Suprapubic skin (tissue), 4 donors: ENCODE results near the gene SLC6A1. TPM values are rescaled to one million over a fixed set of nuclear protein-coding genes. Genes with fewer than 3 reads are reported as not detected.

Experiments
- DNase-seq, 2 donors: peaks; one replicate each; pipeline ENCODE4 v3.0.0-alpha.2; 2019; ENCODE audit warnings: low spot score in 2 of 2
- H3K27ac ChIP-seq: fragments of 200-600 bp; sonication (generic); one replicate; pipeline ENCODE4 v1.5.1; 2019
- H3K27me3 ChIP-seq: fragments of 200-600 bp; sonication (generic); one replicate; pipeline ENCODE4 v1.5.1; 2019
- H3K36me3 ChIP-seq: fragments of 200-600 bp; sonication (generic); one replicate; pipeline ENCODE4 v1.5.1; 2019
- H3K4me1 ChIP-seq: fragments of 200-600 bp; sonication (generic); one replicate; pipeline ENCODE4 v1.5.1; 2019
- H3K4me3 ChIP-seq: fragments of 200-600 bp; sonication (generic); one replicate; pipeline ENCODE4 v1.5.1; 2019; ENCODE audit warnings: mild to moderate bottlenecking
- H3K9me3 ChIP-seq: fragments of 200-600 bp; sonication (generic); one replicate; pipeline ENCODE4 v1.5.1; 2019
- CTCF ChIP-seq, 2 donors: fragments of 200-600 bp in 1 of 2; fragments of 450-650 bp in 1 of 2; sonication (generic) in 1 of 2; IDR thresholded peaks; one replicate each; pipeline ENCODE4 v1.5.1; 2016 to 2019; ENCODE audit warnings: antibody characterized with exemption in 2 of 2, mild to moderate bottlenecking in 1 of 2, moderate library complexity in 1 of 2
- EP300 ChIP-seq: sonication (generic); formaldehyde crosslinking; IDR thresholded peaks from one replicate; pipeline ENCODE4 v1.6.1; 2017; ENCODE audit warnings: antibody characterized with exemption
- POLR2A ChIP-seq, 2 donors: fragments of 450-650 bp; IDR thresholded peaks; one replicate each; pipeline ENCODE4 v1.6.1; 2017; ENCODE audit warnings: antibody characterized with exemption in 2 of 2, mild to moderate bottlenecking in 2 of 2, moderate library complexity in 2 of 2
- POLR2AphosphoS5 ChIP-seq, 3 donors: sonication (generic); formaldehyde crosslinking; IDR thresholded peaks; one replicate each; pipeline ENCODE4 v1.6.1; 2017; ENCODE audit warnings: antibody characterized with exemption in 3 of 3
- WGBS: methylation state at CpG from one replicate; pipeline ENCODE4 v1.1.5; 2018; 5-methylcytosine and 5-hydroxymethylcytosine counted together
- total RNA-seq, 4 donors: library from RNA; depleted of rRNA; stranded (reverse); fragments of >200 nt; gene quantifications; one replicate each; pipeline ENCODE4 v1.1.0, GENCODE V29; 2016

The SLC6A1 gene
- total RNA-seq, 4 donors from 2014 or later: 0.96 to 13.0 (median 4.3) TPM

DNA sequence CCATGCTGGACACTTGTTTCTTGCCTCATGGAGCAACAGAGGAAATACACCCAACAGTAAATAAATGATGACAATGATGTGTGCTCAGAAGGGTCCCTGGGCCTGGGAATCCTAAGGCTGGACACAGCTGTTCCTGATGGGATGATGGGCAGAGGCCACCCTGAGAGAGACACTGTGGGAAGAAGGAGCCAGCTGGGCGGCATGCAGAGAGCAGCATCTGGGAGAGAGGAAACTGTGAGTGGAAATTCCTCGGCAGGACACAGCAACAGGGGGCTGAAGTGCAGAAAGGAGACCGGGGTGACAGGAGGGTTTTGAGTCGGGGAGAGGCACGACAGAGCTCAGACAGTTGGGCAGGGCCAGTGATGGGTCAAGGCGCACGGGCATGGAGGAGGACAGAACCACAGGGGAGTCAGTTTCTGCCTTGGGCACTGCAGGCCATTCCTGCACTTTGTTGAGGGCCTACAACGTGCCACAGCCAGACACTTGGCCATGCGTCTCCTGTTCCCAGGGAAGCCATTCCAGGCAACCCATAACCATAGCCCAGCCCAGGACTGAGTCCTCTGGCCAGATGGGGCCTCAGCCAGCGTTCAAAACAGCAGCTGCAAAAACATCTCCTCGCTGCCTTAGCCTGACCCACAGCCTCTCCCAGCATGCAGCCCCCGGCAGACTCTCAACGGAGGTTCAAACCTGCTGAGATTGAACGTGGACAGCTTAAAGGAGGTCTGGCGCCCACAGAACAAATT, 36.7 kb upstream of the SLC6A1 start:
- no peak overlapping the region for H3K4me3 ChIP-seq
- peaks cover 20% of the 10 kb centered on the region for H3K27me3 ChIP-seq
- DNase-seq: no peak
- no peaks in the 10 kb centered on the region for H3K36me3 ChIP-seq
- H3K4me1 ChIP-seq: no peaks in the 10 kb centered on the region
- H3K27ac ChIP-seq: no peak overlapping the region
- TF ChIP-seq POLR2AphosphoS5 (IDR thresholded peaks at IDR 0.05) (no peak), CTCF (IDR thresholded peaks at IDR 0.05) (no peak), POLR2A (IDR thresholded peaks at IDR 0.05) (no peak), EP300 (no peak)
- WGBS: 86% methylated on average over 15 of the region's 15 CpGs
- no peaks in the 10 kb centered on the region for H3K9me3 ChIP-seq

- Histone ChIP-seq H3K27ac (no peak overlapping the region), H3K4me1 (no peaks in the 10 kb centered on the region), H3K9me3 (no peaks in the 10 kb centered on the region), H3K36me3 (no peaks in the 10 kb centered on the region), H3K27me3 (peaks cover 20% of the 10 kb centered on the region), H3K4me3 (no peak overlapping the region)
- WGBS: 67% methylated on average over 4 of the region's 4 CpGs
- TF ChIP-seq EP300 (no peak), POLR2A (IDR thresholded peaks at IDR 0.05) (no peak), CTCF (IDR thresholded peaks at IDR 0.05) (no peak), POLR2AphosphoS5 (IDR thresholded peaks at IDR 0.05) (no peak)
- DNase-seq: no peak
Observed at GRCh38 chr3:10956531-10956930, 36.0 kb upstream of the SLC6A1 start.

- no peak overlapping the region for H3K27ac ChIP-seq
- DNase-seq: no peak
- peaks cover 16% of the 10 kb centered on the region for H3K27me3 ChIP-seq
- WGBS: 52% methylated on average over 6 of the region's 6 CpGs
- H3K9me3 ChIP-seq: no peaks in the 10 kb centered on the region
- no peaks in the 10 kb centered on the region for H3K36me3 ChIP-seq
- no peak for TF ChIP-seq POLR2A (IDR thresholded peaks at IDR 0.05)
- no peak for TF ChIP-seq EP300
- TF ChIP-seq CTCF (IDR thresholded peaks at IDR 0.05): no peak
- TF ChIP-seq POLR2AphosphoS5 (IDR thresholded peaks at IDR 0.05): no peak
- no peaks in the 10 kb centered on the region for H3K4me1 ChIP-seq
- no peak overlapping the region for H3K4me3 ChIP-seq
Observed at GRCh38 chr3:10956986-10957385, 35.6 kb upstream of the SLC6A1 start.

GRCh38 chr3:10957976-10958749, 34.4 kb upstream of the SLC6A1 start:
- no peak for TF ChIP-seq CTCF (IDR thresholded peaks at IDR 0.05)
- no peak for TF ChIP-seq POLR2A (IDR thresholded peaks at IDR 0.05)
- no peak for TF ChIP-seq EP300
- TF ChIP-seq POLR2AphosphoS5 (IDR thresholded peaks at IDR 0.05): no peak
- peaks cover 11% of the 10 kb centered on the region for H3K27me3 ChIP-seq
- no peaks in the 10 kb centered on the region for H3K36me3 ChIP-seq
- no peaks in the 10 kb centered on the region for H3K9me3 ChIP-seq
- no peak overlapping the region for H3K4me3 ChIP-seq
- 84% methylated on average over 17 of the region's 17 CpGs for WGBS
- no peaks in the 10 kb centered on the region for H3K4me1 ChIP-seq
- DNase-seq: no peak
- no peak overlapping the region for H3K27ac ChIP-seq

DNA sequence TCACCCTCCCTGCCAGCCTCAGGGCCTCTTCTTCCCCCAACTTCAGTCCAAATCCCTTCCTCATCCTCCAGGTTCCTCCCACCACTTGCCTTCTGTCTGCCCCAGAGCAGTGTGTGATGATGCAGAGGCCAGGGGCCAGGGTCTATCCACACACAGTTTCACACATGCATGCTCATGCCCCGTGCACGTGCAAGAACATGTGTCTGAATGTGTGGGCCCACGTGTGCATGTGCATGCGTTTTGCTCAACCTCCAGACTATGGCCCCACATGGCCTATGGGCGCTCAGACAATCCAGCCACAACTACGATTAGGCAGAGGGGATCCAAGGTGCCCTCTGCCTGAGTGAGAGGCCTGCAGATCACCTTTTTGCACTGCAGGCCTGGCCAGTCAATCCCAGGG, 32.3 kb upstream of the SLC6A1 start:
- H3K4me3 ChIP-seq: no peak overlapping the region
- no peak for DNase-seq
- 86% methylated on average over 6 of the region's 6 CpGs for WGBS
- H3K27ac ChIP-seq: no peak overlapping the region
- H3K9me3 ChIP-seq: no peaks in the 10 kb centered on the region
- peaks cover 8% of the 10 kb centered on the region for H3K27me3 ChIP-seq
- TF ChIP-seq POLR2AphosphoS5 (IDR thresholded peaks at IDR 0.05) (no peak), CTCF (IDR thresholded peaks at IDR 0.05) (no peak), EP300 (no peak), POLR2A (IDR thresholded peaks at IDR 0.05) (no peak)
- no peaks in the 10 kb centered on the region for H3K4me1 ChIP-seq
- H3K36me3 ChIP-seq: no peaks in the 10 kb centered on the region
